HG03175 (cell line): ENCODE measurements around the gene CASKIN2.

ENCODE experiments used
- ATAC-seq: cut with Tn5 transposase; IDR thresholded peaks from one replicate; pipeline ENCODE4 v1.9.1; 2021; ENCODE audit warnings: mild to moderate bottlenecking, moderate library complexity; ENCODE audit not compliant: unreplicated experiment

Gene CASKIN2

DNA sequence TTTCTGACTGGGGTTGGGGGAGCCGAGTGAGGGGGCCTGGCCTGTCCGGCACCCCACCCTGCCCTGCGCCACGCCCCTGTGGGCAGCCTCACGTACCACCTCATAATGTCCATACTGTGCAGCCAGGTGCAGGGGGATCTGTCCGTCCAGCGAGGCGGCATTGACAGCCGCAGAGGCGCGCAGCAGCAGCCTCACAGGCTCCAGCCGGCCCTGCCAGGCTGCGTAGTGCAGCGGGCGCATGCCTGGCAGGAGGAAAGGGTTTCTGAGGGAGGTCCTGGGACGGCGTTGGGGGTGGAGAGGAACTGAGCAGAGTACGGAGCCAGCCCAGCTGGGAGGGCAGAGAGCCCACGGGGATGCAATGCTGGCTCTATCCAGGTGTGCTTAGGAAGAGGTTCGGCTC is 8.4 kb downstream of the CASKIN2 start:
- no peak for ATAC-seq

GRCh38 chr17:75506134-75506533 is 9.2 kb downstream of the CASKIN2 start:
- no peak for ATAC-seq

GRCh38 chr17:75505640-75506039 is 9.7 kb downstream of the CASKIN2 start:
- no peak for ATAC-seq

GRCh38 chr17:75505152-75505409 is 10.3 kb downstream of the CASKIN2 start:
- no peak for ATAC-seq

DNA sequence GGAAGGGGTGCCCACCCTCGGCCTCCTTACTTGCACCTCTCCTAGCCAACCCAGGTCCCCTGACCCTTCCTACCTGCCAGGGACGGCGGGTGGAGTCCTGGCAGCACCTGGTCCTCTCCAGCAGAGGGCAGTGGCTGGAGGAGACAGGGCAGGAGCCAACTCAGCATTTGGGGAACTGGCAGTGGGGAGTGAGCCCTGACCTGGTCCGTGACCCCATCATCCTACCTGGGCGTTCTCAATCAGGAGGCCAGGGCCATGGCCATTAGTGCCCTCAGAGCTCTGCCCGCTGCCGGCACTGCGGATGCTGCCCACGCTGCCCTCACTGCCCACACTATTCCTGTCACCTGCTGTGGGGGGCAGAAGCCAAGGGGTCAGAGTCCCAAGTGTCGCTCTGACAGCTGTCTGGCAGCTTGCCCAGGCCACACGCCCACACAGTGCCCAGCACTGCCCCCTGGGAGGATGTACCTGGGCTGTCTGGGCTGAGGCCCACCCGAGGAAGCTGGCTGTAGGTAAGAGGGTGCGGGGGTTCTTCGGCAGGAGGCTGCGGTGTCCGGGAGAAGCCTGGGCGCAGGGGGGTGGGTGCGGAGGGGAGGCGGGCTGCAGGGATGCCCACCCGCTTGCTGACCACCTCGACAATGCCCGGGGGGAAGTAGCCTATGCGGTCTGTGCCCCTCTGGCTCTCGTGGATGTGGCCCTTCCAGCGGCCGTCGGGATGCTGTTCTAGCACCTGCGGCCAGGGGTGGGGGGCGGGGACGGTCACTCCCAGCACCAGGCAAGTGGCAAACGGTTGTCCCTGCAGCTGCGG is 10.8 kb downstream of the CASKIN2 start:
- ATAC-seq, result no peak

GRCh38 chr17:75503976-75504346 is 11.4 kb downstream of the CASKIN2 start:
- no peak for ATAC-seq

GRCh38 chr17:75503337-75503950 is 11.9 kb downstream of the CASKIN2 start:
- ATAC-seq, result no peak

GRCh38 chr17:75502721-75503329 is 12.5 kb downstream of the CASKIN2 start:
- no peak for ATAC-seq

DNA sequence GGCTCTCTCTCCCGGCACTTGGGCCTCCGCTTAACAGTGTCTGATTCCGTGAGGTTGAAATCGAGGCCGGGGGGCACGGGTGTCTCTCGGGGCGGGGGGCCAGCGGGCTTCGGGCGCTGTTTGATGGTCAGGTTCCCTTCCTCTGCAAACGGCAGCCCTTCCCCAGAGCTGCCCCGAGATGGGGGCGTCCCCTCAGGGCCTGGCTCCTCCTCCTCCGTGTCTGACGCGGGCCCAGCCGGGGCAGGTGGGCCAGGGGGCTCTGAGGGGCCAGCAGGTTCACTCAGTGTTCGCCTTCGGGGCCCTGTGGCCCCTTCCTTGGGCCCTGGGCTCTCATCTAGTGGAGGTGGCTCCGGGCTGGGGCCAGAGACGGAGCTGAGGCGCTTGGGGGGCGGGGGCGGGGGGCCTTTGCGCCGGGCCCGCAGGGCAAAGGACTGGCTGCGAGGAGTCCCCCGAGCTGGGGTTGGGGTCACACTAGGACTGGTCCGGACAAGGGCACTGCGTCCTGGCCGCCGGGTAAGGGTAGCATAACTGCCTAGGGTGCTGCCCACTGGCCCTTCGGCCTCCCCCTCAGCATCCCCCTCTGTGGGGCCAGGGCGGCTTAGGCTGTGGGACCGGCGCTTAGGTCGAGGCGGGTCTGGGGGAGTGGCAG is 13.1 kb downstream of the CASKIN2 start:
- no peak for ATAC-seq

DNA sequence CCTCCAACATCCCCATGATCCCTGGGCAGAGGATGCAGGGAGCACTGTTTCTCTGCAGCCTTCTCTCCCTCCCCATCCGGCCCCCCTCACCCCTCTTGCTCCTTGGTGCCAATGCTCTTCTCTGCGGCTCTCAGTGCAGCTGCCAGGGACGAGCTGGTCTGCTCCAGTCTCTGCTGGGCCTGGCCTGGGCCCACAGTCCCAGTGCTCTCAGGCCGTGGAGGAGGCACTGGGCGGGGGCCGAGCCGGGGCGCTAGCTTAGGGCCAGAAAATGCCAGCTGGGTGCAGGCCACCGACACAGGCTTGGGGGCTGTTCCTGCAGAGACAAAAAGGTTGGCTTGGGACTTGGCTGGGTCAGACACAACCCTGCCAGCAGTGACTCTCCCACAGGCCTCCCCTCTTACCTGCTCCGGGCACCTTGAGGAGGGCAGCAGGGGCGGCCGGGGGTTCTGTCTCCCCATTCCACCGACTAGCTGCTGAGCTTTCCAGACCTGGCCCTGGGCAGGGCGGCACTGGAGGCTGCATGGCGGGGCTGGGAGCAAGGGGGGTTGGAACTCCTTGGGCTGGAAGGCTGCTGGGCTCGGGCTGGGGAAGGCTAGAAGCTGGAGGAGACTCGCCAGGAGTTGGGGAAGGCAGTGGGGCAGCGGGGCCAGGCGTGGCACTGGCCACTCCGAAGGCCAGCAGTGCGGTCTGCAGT is 13.8 kb downstream of the CASKIN2 start:
- ATAC-seq, result no peak

GRCh38 chr17:75500419-75501216 is 14.7 kb downstream of the CASKIN2 start:
- ATAC-seq, result no peak

GRCh38 chr17:75499313-75500022 is 15.9 kb downstream of the CASKIN2 start:
- no peak for ATAC-seq

- no peak for ATAC-seq
These were observed 16.6 kb downstream of the CASKIN2 start for GRCh38 chr17:75498726-75499213.

GRCh38 chr17:75498039-75498725 is 17.2 kb downstream of the CASKIN2 start:
- no peak for ATAC-seq

DNA sequence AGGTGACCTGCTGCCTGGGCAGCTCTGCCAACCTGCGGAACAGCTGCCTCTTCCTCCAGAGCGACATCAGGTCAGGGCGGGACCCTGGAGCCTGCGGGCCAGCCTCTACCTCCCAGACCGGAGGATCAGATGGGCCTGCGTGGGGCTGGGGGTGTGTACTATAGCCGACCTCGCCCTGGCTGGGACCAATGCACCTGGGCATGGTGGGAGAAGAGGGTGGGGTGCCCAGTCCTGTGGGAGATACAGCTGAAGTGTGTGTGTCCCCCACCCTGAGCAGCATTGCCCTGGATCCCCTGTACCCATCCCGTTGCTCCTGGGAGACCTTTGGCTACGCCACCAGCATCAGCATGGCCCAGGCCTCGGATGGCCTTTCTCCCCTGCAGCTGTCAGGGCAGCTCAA is 19.3 kb downstream of the CASKIN2 start:
- no peak for ATAC-seq

GRCh38 chr17:75494326-75494877 is 20.9 kb downstream of the CASKIN2 start:
- ATAC-seq, result no peak

DNA sequence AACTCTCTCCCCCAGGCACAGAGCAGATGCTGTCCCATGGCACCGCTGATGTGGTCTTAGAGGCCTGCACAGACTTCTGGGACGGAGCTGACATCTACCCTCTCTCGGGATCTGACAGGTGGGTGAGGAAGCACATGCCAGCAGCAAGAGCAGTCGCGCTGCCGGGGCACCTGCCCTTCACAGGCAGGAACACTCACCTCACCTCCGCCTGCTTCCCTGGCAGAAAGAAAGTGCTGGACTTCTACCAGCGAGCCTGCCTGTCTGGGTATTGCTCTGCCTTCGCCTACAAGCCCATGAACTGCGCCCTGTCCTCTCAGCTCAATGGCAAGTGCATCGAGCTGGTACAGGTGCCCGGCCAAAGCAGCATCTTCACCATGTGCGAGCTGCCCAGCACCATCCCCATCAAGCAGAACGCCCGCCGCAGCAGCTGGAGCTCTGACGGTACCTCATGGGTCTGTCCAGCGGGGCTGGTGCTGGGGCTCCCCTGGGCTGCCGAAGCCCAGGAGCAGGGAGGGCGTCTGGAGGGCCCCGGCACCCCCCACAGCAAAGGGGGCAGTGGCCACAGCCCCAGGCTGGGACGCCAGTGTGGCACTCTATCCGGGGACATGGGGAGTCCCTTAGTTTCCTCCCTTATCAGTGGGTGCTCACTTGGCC is 21.7 kb downstream of the CASKIN2 start:
- no peak for ATAC-seq

DNA sequence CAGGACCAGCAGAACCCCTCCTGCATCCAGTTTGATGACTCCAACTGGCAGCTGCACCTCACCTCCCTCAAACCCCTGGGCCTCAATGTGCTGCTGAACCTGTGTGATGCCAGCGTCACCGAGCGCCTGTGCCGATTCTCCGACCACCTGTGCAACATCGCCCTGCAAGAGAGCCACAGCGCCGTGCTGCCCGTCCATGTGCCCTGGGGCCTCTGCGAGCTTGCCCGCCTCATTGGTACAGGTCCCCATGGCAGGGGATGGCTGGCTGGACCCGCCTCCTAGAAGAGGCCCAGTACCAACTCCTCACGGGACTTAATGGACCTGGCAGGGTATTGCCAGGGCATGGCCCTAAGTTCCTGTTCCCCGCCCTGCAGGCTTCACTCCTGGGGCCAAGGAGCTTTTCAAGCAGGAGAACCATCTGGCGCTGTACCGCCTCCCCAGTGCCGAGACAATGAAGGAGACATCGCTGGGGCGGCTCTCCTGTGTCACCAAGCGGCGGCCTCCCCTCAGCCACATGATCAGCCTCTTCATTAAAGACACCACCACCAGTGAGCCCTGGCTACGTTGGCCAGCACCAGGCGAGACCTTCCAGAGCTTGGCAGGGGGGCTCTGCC is 22.7 kb downstream of the CASKIN2 start:
- ATAC-seq, result no peak
